H54 (cell line): ENCODE data around the gene LSAMP.

Experiments
- DNase-seq: peaks from one replicate; pipeline ENCODE4 v3.0.0; 2011; ENCODE audit warnings: low spot score, mixed read lengths; ENCODE audit not compliant: insufficient read length
- FAIRE-seq: peaks from 3 replicates; lab custom pipeline; 2011; peaks lifted over from hg19 to GRCh38; lab: Jason Lieb, UNC
- POLR2A ChIP-seq: IDR thresholded peaks from 2 replicates; pipeline ENCODE4 v1.6.1; 2011; ENCODE audit warnings: low read depth, mild to moderate bottlenecking, low read length

LSAMP gene

GRCh38 chr3:115832265-115832664, 613.0 kb downstream of the LSAMP start:
- TF ChIP-seq POLR2A = no peak
- no peak for DNase-seq
- no peak for FAIRE-seq

DNA sequence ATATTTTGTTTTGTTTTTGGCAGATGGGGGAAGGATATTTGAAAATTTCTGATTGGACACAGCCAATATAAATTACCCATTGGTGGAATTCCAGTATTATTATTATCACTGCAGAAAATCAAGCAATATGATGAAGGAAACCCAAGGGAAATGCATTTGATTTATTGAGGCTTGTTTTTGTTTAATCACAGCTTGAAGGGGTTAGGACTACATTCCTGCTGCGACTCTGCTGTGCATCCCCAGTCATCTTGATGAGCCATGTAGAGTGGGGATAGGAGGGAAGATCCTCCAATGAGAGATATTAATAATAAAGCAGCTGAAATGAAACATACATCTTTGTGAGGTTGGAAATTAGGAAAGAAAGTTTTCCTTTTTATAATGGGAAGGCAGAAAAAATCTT, 613.4 kb downstream of the LSAMP start:
- no peak for DNase-seq
- no peak for TF ChIP-seq POLR2A
- FAIRE-seq = no peak

GRCh38 chr3:115830764-115831395, 614.4 kb downstream of the LSAMP start:
- FAIRE-seq (no peak), DNase-seq (no peak)
- no peak for TF ChIP-seq POLR2A

- no peak for TF ChIP-seq POLR2A
- DNase-seq = no peak
- FAIRE-seq = no peak
Observed at GRCh38 chr3:115828401-115828800, 616.9 kb downstream of the LSAMP start.

DNA sequence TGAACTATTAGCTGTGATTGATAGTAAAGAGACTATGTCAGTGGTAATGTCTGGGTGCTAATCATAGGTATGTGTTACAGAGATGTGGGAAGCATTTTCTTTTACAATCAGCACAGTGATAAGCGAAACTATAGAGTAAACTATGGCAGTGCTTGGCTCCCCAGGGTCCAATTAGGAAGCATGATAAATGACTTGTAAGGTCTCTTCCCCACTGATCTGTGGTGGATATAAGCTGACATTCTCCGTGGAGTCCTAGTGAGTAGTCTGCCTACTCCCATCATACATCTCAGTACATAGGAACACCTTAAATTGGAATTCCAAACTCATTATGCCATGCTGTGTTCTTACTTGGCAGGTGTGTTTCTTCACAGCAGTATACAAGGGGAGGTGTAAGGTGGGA, 617.8 kb downstream of the LSAMP start:
- FAIRE-seq (no peak), DNase-seq (no peak)
- TF ChIP-seq POLR2A = no peak

- FAIRE-seq = peak; percentile 72
- no peak for DNase-seq
- no peak for TF ChIP-seq POLR2A
Observed at GRCh38 chr3:115825046-115825445, 620.2 kb downstream of the LSAMP start.

- no peak for TF ChIP-seq POLR2A
- FAIRE-seq (no peak), DNase-seq (no peak)
Observed at GRCh38 chr3:115823083-115823482, 622.2 kb downstream of the LSAMP start.

DNA sequence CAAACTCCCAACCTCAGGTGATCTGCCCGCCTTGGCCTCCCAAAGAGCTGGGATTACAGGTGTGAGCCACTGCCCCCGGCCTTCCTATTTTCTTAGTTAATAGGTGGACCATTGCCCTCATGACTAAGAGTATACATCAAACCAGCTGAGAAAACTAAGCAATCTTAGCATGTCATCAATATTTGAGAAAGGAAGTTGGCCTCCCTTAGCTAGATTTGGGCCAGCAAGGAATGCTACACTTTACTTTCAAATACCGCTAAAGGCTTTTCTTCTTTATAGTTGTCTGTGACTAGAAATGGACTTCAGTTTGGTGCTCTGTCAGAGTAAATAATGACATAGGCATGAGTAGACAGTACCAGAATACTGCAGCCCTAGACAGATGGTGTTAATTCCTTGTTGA, 622.7 kb downstream of the LSAMP start:
- no peak for TF ChIP-seq POLR2A
- FAIRE-seq (no peak), DNase-seq (no peak)

GRCh38 chr3:115819785-115820384, 625.4 kb downstream of the LSAMP start:
- peak; percentile 99 for FAIRE-seq
- no peak for TF ChIP-seq POLR2A
- DNase-seq = peak; percentile 21

DNA sequence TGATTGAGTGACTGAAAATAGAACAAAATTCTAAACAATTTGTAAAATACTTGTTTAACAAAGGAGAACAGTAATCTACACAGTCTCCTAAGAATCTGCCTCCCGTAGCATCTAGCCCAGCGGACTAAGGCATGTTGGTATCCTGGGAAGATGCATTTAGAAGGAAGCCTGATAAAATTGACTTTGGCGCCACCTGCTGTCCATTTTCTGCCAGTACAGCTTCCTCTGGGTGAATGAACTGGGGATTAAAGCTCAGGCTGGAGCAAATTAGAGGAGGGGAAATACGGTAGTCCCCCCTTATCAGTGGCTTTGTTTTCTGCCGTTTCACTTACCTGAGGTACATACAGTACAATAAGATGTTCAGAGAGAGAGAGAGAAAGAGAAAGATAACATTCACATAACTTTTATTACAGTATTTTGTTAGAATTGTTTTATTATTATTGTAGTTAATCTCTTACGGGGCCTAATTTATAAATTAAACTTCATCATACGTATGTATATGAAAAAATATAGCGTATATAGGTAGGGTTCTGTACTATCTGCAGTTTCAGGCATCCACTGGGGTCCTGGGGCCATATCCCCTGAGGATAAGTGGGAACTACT, 630.4 kb downstream of the LSAMP start:
- no peak for DNase-seq
- no peak for TF ChIP-seq POLR2A

GRCh38 chr3:115814006-115814405, 631.3 kb downstream of the LSAMP start:
- DNase-seq = no peak
- no peak for FAIRE-seq
- TF ChIP-seq POLR2A = no peak

More for the DNA sequence above, 630.4 kb downstream of the LSAMP start:
- FAIRE-seq = peak; percentile 98

DNA sequence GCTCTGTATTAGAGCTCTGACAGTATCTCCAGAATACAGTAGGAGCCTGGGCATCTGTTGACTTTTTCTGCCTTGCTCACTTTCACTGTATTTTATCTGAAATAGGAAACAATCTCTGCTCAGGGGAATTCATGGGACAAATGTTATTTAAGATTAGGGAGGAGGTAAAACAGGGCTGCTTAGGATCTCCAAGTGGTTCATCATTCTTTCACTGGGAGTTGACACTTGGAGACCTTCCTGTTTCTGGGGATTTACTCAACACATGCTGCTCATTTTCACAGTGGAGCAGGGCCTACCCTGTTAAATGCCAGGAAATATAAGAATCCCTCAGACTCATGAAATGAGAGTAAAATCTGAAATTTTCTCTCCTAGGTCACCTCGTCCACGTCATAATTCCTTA, 636.5 kb downstream of the LSAMP start:
- TF ChIP-seq POLR2A = no peak
- no peak for DNase-seq
- FAIRE-seq = no peak

DNA sequence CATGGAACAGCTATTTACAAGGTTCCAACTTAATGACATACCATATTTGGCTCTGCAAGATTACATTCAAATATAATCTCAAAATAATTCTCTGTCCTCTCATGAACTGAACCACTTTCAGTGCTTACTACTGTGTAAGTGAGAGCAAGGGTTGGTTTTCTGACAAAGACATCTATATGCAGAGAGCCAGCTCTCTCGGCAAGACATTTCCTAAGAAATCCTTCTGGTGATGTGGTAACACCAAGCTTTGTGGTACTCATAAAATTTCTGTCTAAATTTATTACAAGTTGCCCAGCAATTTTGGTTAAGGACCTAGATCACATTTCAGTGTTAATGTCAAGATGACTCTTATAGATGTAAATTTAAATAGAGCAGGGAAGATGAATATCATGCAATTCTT, 637.0 kb downstream of the LSAMP start:
- no peak for TF ChIP-seq POLR2A
- no peak for FAIRE-seq
- DNase-seq = no peak

DNA sequence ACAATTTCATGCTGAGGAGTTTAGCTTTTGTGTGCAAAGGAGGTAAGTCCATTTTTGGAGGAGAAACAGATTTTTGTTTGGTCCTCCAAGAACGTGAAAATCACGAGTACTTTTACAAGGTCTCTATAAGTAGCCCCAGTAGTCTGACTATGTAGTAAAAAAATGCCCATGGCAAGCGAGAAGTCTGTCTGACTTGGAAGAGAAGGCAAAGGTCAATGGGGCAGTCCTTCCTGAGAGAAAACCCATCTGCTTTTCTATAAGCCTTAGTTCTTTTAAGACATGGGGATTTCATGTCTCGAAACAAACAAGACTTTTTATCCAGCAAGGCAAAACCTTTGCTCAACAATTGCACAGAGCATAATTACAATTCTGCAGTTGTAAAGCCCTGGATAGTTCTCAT, 638.8 kb downstream of the LSAMP start:
- TF ChIP-seq POLR2A = no peak
- DNase-seq (no peak), FAIRE-seq (no peak)

DNA sequence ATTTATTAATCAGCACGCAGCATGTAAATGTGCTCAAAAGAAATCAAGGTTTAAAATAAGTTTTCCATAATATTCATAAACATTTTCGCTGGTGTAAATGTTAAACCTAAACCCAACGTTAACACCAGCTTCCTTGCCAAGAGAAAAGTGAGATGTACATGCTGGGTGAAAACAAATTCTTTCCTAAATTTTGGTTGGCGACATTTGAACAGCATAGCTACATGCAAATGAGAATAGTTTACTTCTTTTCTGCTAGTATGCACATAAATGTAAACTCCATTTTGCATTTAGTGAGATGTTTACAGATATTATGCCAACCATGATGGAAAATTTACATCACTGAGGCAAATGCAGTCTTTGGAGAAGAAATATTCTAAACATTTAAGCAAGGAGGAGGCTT, 639.8 kb downstream of the LSAMP start:
- no peak for TF ChIP-seq POLR2A
- DNase-seq (no peak), FAIRE-seq (peak; percentile 6)
